GM12801 (cell line): ENCODE results near the gene CRISPLD2.

ENCODE experiments used
- CTCF ChIP-seq: IDR thresholded peaks from one replicate; pipeline ENCODE4 v1.5.1; 2011; ENCODE audit warnings: control low read depth; ENCODE audit not compliant: insufficient read length; ENCODE audit errors: extremely low read depth

Gene CRISPLD2

GRCh38 chr16:84916178-84916577 is 96.4 kb downstream of the CRISPLD2 start:
- no peak for TF ChIP-seq CTCF

GRCh38 chr16:84916850-84917249 is 97.1 kb downstream of the CRISPLD2 start:
- TF ChIP-seq CTCF = no peak

GRCh38 chr16:84917492-84917891 is 97.7 kb downstream of the CRISPLD2 start:
- TF ChIP-seq CTCF = no peak

GRCh38 chr16:84918006-84918909 is 98.5 kb downstream of the CRISPLD2 start:
- no peak for TF ChIP-seq CTCF

- no peak for TF ChIP-seq CTCF
Measured at GRCh38 chr16:84919269-84919668, 99.5 kb downstream of the CRISPLD2 start.

- TF ChIP-seq CTCF = no peak
Measured at GRCh38 chr16:84919708-84920107, 99.9 kb downstream of the CRISPLD2 start.

- TF ChIP-seq CTCF = no peak
Measured at GRCh38 chr16:84920333-84920732, 100.5 kb downstream of the CRISPLD2 start.
